OCI-LY1 (cell line): Measurements from ENCODE around the gene WAS.

ENCODE experiments used
- H2AFZ ChIP-seq: fragments of 200-600 bp; sonication (generic), shearing (Covaris generic); 2 replicates; pipeline ENCODE4 v1.6.0; 2014; ENCODE audit warnings: antibody characterized with exemption, mild to moderate bottlenecking, low read length
- H3F3A ChIP-seq: fragments of 200-600 bp; sonication (generic), shearing (Covaris generic); 2 replicates; pipeline ENCODE4 v1.6.0; 2014; ENCODE audit warnings: mild to moderate bottlenecking, antibody characterized with exemption, low read length, moderate library complexity; ENCODE audit not compliant: insufficient read depth
- H3K27ac ChIP-seq: fragments of 200-600 bp; sonication (generic); 2 replicates; pipeline ENCODE4 v1.5.1; 2014; ENCODE audit warnings: low read length, mixed run types, mild to moderate bottlenecking, low read depth; ENCODE audit not compliant: poor library complexity, severe bottlenecking
- H3K27me3 ChIP-seq: fragments of 200-600 bp; sonication (generic); 2 replicates; pipeline ENCODE4 v1.6.0; 2014; ENCODE audit warnings: antibody characterized with exemption, mild to moderate bottlenecking, low read length, moderate library complexity; ENCODE audit not compliant: insufficient read depth
- H3K36me3 ChIP-seq: fragments of 200-600 bp; sonication (generic); 2 replicates; pipeline ENCODE4 v1.6.1; 2014; ENCODE audit warnings: mild to moderate bottlenecking, antibody characterized with exemption, low read length, moderate library complexity, mixed read lengths; ENCODE audit not compliant: insufficient read depth
- H3K4me1 ChIP-seq: fragments of 200-600 bp; sonication (generic); 2 replicates; pipeline ENCODE4 v1.5.1; 2014; ENCODE audit warnings: mild to moderate bottlenecking, low read length, moderate library complexity; ENCODE audit not compliant: insufficient read depth, severe bottlenecking
- H3K4me2 ChIP-seq: fragments of 200-600 bp; sonication (generic), shearing (Covaris generic); 2 replicates; pipeline ENCODE4 v1.6.1; 2014; ENCODE audit warnings: low read length
- H3K4me3 ChIP-seq: fragments of 200-600 bp; sonication (generic); 2 replicates; pipeline ENCODE4 v1.5.1; 2014; ENCODE audit warnings: low read length, low read depth, mild to moderate bottlenecking, mixed read lengths; ENCODE audit not compliant: poor library complexity, severe bottlenecking
- H3K79me2 ChIP-seq: fragments of 200-600 bp; shearing (Covaris generic); 2 replicates; pipeline ENCODE4 v1.6.1; 2016; ENCODE audit warnings: mixed run types, low read length, mixed read lengths; ENCODE audit not compliant: insufficient read depth
- H3K9ac ChIP-seq: fragments of 200-600 bp; sonication (generic), shearing (Covaris generic); 2 replicates; pipeline ENCODE4 v1.6.1; 2014; ENCODE audit warnings: mild to moderate bottlenecking, low read length, mixed read lengths
- H3K9me2 ChIP-seq: fragments of 200-600 bp; sonication (generic), shearing (Covaris generic); 2 replicates; pipeline ENCODE4 v1.6.1; 2014; ENCODE audit warnings: low read depth, mild to moderate bottlenecking, low read length, mixed read lengths
- H3K9me3 ChIP-seq: fragments of 200-600 bp; shearing (Covaris generic); 2 replicates; pipeline ENCODE4 v1.6.1; 2014; ENCODE audit warnings: low read length, mixed read lengths
- H4K20me1 ChIP-seq: fragments of 200-600 bp; sonication (generic), shearing (Covaris generic); 2 replicates; pipeline ENCODE4 v1.6.0; 2016; ENCODE audit warnings: mild to moderate bottlenecking, low read length; ENCODE audit not compliant: insufficient read depth
- EZH2 ChIP-seq: fragments of 200-600 bp; sonication (generic), shearing (Covaris generic); IDR thresholded peaks from 2 replicates; pipeline ENCODE4 v1.8.0; 2017; ENCODE audit warnings: borderline replicate concordance, mixed run types, mild to moderate bottlenecking, antibody characterized with exemption, low read length, moderate library complexity, mixed read lengths
- TF ChIP-seq, protein P1 (sequence below): fragments of 200-600 bp; sonication (generic), shearing (Covaris generic); IDR thresholded peaks from 2 replicates; pipeline ENCODE4 v1.5.1; 2017; ENCODE audit warnings: mild to moderate bottlenecking, antibody characterized with exemption, low read length, moderate library complexity, mixed read lengths

WAS gene

DNA sequence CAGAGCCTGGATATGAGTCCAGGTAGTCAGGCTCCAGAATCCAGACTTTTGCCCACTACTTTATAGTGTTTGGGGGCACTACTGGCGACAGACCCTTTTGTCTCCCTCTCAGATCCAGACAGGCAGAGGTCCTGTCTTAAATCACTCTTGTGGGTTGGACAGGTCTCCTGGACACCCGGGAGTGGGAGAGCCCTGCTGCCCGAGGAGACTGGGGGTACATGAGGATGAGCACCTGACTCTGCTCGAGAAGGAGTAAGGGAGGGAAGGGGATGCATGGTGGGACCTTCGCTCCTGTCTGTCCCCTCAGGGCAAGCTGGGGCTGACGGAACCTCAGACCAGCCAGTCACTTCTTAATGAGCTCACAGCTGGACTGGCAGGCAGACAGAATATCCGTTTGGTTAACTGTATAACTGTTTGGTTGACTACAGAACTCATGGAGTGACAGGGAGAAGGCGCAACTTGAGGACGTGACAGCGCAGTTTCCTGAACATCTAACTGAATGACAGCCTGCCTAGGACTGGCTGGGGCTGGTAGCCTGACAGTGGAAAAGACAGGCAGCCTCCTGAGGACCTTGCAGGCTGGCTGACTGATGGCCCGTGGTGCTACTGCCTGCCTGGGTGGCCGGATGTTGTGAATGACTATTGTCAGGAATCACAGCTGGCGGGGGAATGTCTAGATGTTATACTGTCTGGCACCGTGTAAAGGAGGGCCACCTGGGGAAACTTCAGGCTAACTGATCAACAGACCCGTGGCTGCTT lies 11.4 kb downstream of the WAS start:
- Histone ChIP-seq H2AFZ (no peak overlapping the region), H3K4me2 (peak overlapping the region; percentile 94; the same call in 1 of the 2 replicates), H3K27ac (no peak overlapping the region), H3K36me3 (peaks cover 27% of the 10 kb centered on the region), H3K4me1 (peaks cover 20% of the 10 kb centered on the region), H4K20me1 (no peaks in the 10 kb centered on the region), H3F3A (no peaks in the 10 kb centered on the region), H3K9ac (peak overlapping the region; percentile 90; the same call in 1 of the 2 replicates), H3K9me3 (no peaks in the 10 kb centered on the region), H3K79me2 (peaks cover 7% of the 10 kb centered on the region; the same call in 1 of the 2 replicates), H3K9me2 (no peaks in the 10 kb centered on the region), H3K4me3 (peak overlapping the region; percentile 94), H3K27me3 (no peaks in the 10 kb centered on the region)
- TF ChIP-seq, protein P1, sequence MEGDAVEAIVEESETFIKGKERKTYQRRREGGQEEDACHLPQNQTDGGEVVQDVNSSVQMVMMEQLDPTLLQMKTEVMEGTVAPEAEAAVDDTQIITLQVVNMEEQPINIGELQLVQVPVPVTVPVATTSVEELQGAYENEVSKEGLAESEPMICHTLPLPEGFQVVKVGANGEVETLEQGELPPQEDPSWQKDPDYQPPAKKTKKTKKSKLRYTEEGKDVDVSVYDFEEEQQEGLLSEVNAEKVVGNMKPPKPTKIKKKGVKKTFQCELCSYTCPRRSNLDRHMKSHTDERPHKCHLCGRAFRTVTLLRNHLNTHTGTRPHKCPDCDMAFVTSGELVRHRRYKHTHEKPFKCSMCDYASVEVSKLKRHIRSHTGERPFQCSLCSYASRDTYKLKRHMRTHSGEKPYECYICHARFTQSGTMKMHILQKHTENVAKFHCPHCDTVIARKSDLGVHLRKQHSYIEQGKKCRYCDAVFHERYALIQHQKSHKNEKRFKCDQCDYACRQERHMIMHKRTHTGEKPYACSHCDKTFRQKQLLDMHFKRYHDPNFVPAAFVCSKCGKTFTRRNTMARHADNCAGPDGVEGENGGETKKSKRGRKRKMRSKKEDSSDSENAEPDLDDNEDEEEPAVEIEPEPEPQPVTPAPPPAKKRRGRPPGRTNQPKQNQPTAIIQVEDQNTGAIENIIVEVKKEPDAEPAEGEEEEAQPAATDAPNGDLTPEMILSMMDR = no peak
- no peak for TF ChIP-seq EZH2

DNA sequence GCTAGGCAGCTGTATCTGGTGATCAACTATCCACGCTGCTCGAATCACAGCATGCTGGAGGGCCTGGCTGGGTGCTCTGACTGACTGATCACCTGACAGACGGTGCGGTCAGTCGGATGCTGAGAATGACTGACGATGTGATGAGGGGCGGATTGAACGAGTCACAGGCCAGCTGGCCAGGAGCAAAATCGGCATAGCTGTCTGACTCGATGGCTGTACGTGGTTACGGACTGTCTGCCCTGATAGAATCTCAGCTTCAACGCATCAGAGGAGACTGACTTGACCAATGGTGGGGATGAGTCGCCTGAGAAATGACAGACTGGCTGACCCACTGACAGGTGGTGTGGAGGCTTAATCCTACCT lies 11.9 kb downstream of the WAS start:
- H3K27ac ChIP-seq = peak overlapping the region; percentile 65
- peaks cover 20% of the 10 kb centered on the region for H3K4me1 ChIP-seq
- peak overlapping the region; percentile 90 for H3K9ac ChIP-seq
- peak overlapping the region; percentile 94 for H3K4me2 ChIP-seq
- peaks cover 27% of the 10 kb centered on the region for H3K36me3 ChIP-seq
- H3K9me2 ChIP-seq = no peaks in the 10 kb centered on the region
- peaks cover 7% of the 10 kb centered on the region; the same call in 1 of the 2 replicates for H3K79me2 ChIP-seq
- TF ChIP-seq, protein P1 = no peak
- TF ChIP-seq EZH2 = no peak
- no peak overlapping the region for H2AFZ ChIP-seq
- H4K20me1 ChIP-seq = no peaks in the 10 kb centered on the region
- no peaks in the 10 kb centered on the region for H3F3A ChIP-seq
- no peaks in the 10 kb centered on the region for H3K27me3 ChIP-seq
- no peaks in the 10 kb centered on the region for H3K9me3 ChIP-seq
- H3K4me3 ChIP-seq = peak overlapping the region; percentile 94

DNA sequence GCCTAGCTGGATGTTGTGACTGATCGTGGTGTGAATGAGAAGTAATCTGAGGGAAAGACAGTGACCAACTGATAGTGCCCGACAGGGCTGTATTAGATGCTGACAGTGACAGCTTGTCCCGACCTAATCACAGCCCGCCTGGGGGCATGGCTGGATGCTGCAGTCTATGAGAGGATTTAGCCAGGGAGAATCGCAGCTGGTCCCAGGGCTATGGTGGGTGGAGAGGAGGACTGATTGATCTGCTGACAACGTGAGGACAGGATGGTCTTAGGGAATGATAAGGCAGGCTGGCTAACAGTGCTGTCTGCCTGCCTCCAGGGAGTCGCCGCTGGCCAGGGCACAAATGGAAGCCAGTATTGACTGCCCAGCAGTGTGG lies 12.3 kb downstream of the WAS start:
- peaks cover 20% of the 10 kb centered on the region for H3K4me1 ChIP-seq
- H3K9ac ChIP-seq = peak overlapping the region; percentile 90
- H3K79me2 ChIP-seq = peaks cover 7% of the 10 kb centered on the region; the same call in 1 of the 2 replicates
- H3F3A ChIP-seq = no peaks in the 10 kb centered on the region
- no peaks in the 10 kb centered on the region for H3K9me3 ChIP-seq
- no peaks in the 10 kb centered on the region for H4K20me1 ChIP-seq
- no peaks in the 10 kb centered on the region for H3K9me2 ChIP-seq
- H3K4me2 ChIP-seq = peak overlapping the region; percentile 94
- peak overlapping the region; percentile 94 for H3K4me3 ChIP-seq
- no peaks in the 10 kb centered on the region for H3K27me3 ChIP-seq
- no peak for TF ChIP-seq EZH2
- TF ChIP-seq, protein P1 = no peak
- peak overlapping the region; percentile 65 for H3K27ac ChIP-seq
- peaks cover 27% of the 10 kb centered on the region for H3K36me3 ChIP-seq
- H2AFZ ChIP-seq = no peak overlapping the region
